ENCODE data around the gene C16orf86. TPM values are rescaled to one million over a fixed set of nuclear protein-coding genes. Genes with fewer than 3 reads are reported as not detected.

The C16orf86 gene
- total RNA-seq = 10.8 and 11.6 TPM in 2 replicates
- polyA plus RNA-seq (2012) = 5.7 TPM

GRCh38 chr16:67666559-67667452 lies at the start of gene C16orf86, which contains the start of gene ENKD1:
C16orf86 (plus strand) TSS chr16:67666814; CDS start chr16:67666971, 157 bp downstream.
ENKD1 (minus strand) TSS chr16:67666750; CDS start chr16:67666442, 308 bp downstream.
- peak; percentile 84 for DNase-seq (ENCODE audit: low read depth)

- DNase-seq (ENCODE audit: low read depth) = no peak
Observed at GRCh38 chr16:67628216-67628615, 38.4 kb upstream of the C16orf86 start.

GRCh38 chr16:67632415-67633172 lies 34.0 kb upstream of the C16orf86 start:
- DNase-seq (ENCODE audit: low read depth) = no peak

GRCh38 chr16:67636713-67637112 lies 29.9 kb upstream of the C16orf86 start:
- no peak for DNase-seq (ENCODE audit: low read depth)

- no peak for DNase-seq (ENCODE audit: low read depth)
Observed at GRCh38 chr16:67637625-67638024, 29.0 kb upstream of the C16orf86 start.

GRCh38 chr16:67641779-67642708 lies 24.6 kb upstream of the C16orf86 start:
- peak; percentile 64 for DNase-seq (ENCODE audit: low read depth)

- no peak for DNase-seq (ENCODE audit: low read depth)
Observed at GRCh38 chr16:67644038-67644437, 22.6 kb upstream of the C16orf86 start.

- no peak for DNase-seq (ENCODE audit: low read depth)
Observed at GRCh38 chr16:67645397-67646121, 21.1 kb upstream of the C16orf86 start.

- no peak for DNase-seq (ENCODE audit: low read depth)
Observed at GRCh38 chr16:67647111-67647651, 19.4 kb upstream of the C16orf86 start.

- DNase-seq (ENCODE audit: low read depth) = no peak
Observed at GRCh38 chr16:67647681-67648080, 18.9 kb upstream of the C16orf86 start.

GRCh38 chr16:67648088-67648763 lies 18.4 kb upstream of the C16orf86 start:
- no peak for DNase-seq (ENCODE audit: low read depth)

GRCh38 chr16:67648764-67649407 lies 17.7 kb upstream of the C16orf86 start:
- no peak for DNase-seq (ENCODE audit: low read depth)

- DNase-seq (ENCODE audit: low read depth) = no peak
Observed at GRCh38 chr16:67649494-67649931, 17.1 kb upstream of the C16orf86 start.

GRCh38 chr16:67650023-67650422 lies 16.6 kb upstream of the C16orf86 start:
- no peak for DNase-seq (ENCODE audit: low read depth)

- DNase-seq (ENCODE audit: low read depth) = no peak
Observed at GRCh38 chr16:67651039-67651438, 15.6 kb upstream of the C16orf86 start.

- DNase-seq (ENCODE audit: low read depth) = no peak
Observed at GRCh38 chr16:67651847-67652246, 14.8 kb upstream of the C16orf86 start.

GRCh38 chr16:67652578-67653127 lies 14.0 kb upstream of the C16orf86 start:
- DNase-seq (ENCODE audit: low read depth) = no peak

- no peak for DNase-seq (ENCODE audit: low read depth)
Observed at GRCh38 chr16:67653128-67653788, 13.4 kb upstream of the C16orf86 start.

Data from myocyte (in vitro differentiated cells).